PC-9 (cell line): ENCODE measurements around the gene ATP10B.

ENCODE experiments used
- CTCF ChIP-seq: fragments of 200-600 bp; sonication (generic); conservative IDR thresholded peaks from 2 replicates; pipeline ENCODE4 v1.6.1; 2017; ENCODE audit warnings: mixed run types, antibody characterized with exemption, mild to moderate bottlenecking, moderate library complexity
- EZH2 ChIP-seq: fragments of 200-600 bp; sonication (generic); IDR thresholded peaks from 2 replicates; pipeline ENCODE4 v1.8.0; 2017; ENCODE audit warnings: antibody characterized with exemption, low read depth

- TF ChIP-seq EZH2 (no peak), CTCF (no peak)
Observed at GRCh38 chr5:160757194-160757593, 94.8 kb downstream of the ATP10B start.
